Skeletal muscle cell (primary cell): ENCODE measurements around the gene ANGPTL8.

Source experiments
- DNase-seq: peaks from one replicate; pipeline ENCODE4 v3.0.0-alpha.2; 2010; ENCODE audit warnings: low read depth
- H3K4me3 ChIP-seq: 2 replicates; pipeline ENCODE4 v1.5.1; 2011; ENCODE audit warnings: low read depth, mild to moderate bottlenecking, control low read depth, low read length, moderate library complexity

ANGPTL8 gene

GRCh38 chr19:11202488-11203193, 36.8 kb upstream of the ANGPTL8 start:
- H3K4me3 ChIP-seq, result no peak overlapping the region
- no peak for DNase-seq

GRCh38 chr19:11203194-11204075, 36.0 kb upstream of the ANGPTL8 start:
- peak; percentile 35 for DNase-seq
- H3K4me3 ChIP-seq, result no peak overlapping the region

GRCh38 chr19:11204076-11204602, 35.3 kb upstream of the ANGPTL8 start:
- no peak for DNase-seq
- H3K4me3 ChIP-seq, result no peak overlapping the region

- H3K4me3 ChIP-seq, result no peak overlapping the region
- DNase-seq, result no peak
Measured at GRCh38 chr19:11204943-11205349, 34.5 kb upstream of the ANGPTL8 start.

GRCh38 chr19:11205939-11206570, 33.4 kb upstream of the ANGPTL8 start:
- no peak for DNase-seq
- no peak overlapping the region for H3K4me3 ChIP-seq

GRCh38 chr19:11208561-11209471, 30.6 kb upstream of the ANGPTL8 start:
- DNase-seq, result no peak
- H3K4me3 ChIP-seq, result no peak overlapping the region

- no peak overlapping the region for H3K4me3 ChIP-seq
- DNase-seq, result no peak
Measured at GRCh38 chr19:11209839-11210655, 29.4 kb upstream of the ANGPTL8 start.

GRCh38 chr19:11210656-11210928, 28.8 kb upstream of the ANGPTL8 start:
- no peak overlapping the region for H3K4me3 ChIP-seq
- no peak for DNase-seq

GRCh38 chr19:11214387-11214786, 25.0 kb upstream of the ANGPTL8 start:
- DNase-seq, result no peak
- no peak overlapping the region for H3K4me3 ChIP-seq

- H3K4me3 ChIP-seq, result no peak overlapping the region
- no peak for DNase-seq
Measured at GRCh38 chr19:11221082-11221598, 18.3 kb upstream of the ANGPTL8 start.

GRCh38 chr19:11223200-11223599, 16.2 kb upstream of the ANGPTL8 start:
- no peak for DNase-seq
- H3K4me3 ChIP-seq, result no peak overlapping the region

GRCh38 chr19:11224429-11224828, 15.0 kb upstream of the ANGPTL8 start:
- H3K4me3 ChIP-seq, result no peak overlapping the region
- DNase-seq, result no peak

GRCh38 chr19:11225172-11225571, 14.2 kb upstream of the ANGPTL8 start:
- DNase-seq, result no peak
- no peak overlapping the region for H3K4me3 ChIP-seq

GRCh38 chr19:11225815-11226214, 13.6 kb upstream of the ANGPTL8 start:
- no peak overlapping the region for H3K4me3 ChIP-seq
- DNase-seq, result no peak

- no peak overlapping the region for H3K4me3 ChIP-seq
- no peak for DNase-seq
Measured at GRCh38 chr19:11226716-11227166, 12.7 kb upstream of the ANGPTL8 start.

- no peak for DNase-seq
Measured at GRCh38 chr19:11227195-11227886, 12.1 kb upstream of the ANGPTL8 start.

GRCh38 chr19:11230621-11231386, 8.6 kb upstream of the ANGPTL8 start:
- no peak overlapping the region for H3K4me3 ChIP-seq
- DNase-seq, result no peak

More at GRCh38 chr19:11227195-11227886, 12.1 kb upstream of the ANGPTL8 start:
- no peak overlapping the region for H3K4me3 ChIP-seq
